ENCODE data around the gene VPS51. TPM values are rescaled to one million over a fixed set of nuclear protein-coding genes. Genes with fewer than 3 reads are reported as not detected.

VPS51 gene
- total RNA-seq, 1 donor from 2014 or later: 104 TPM

- no peak for TF ChIP-seq CTCF (conservative IDR thresholded peaks at IDR 0.05)
- no peaks in the 10 kb centered on the region for H3K9me3 Mint-ChIP-seq
- DNase-seq (ENCODE audit: extremely low spot score, unreplicated experiment): no peak
- H3K4me3 Mint-ChIP-seq: peak overlapping the region; percentile 25
- no peak overlapping the region for H3K27ac Mint-ChIP-seq
- no peaks in the 10 kb centered on the region for H3K27me3 Mint-ChIP-seq
- peaks cover 22% of the 10 kb centered on the region for H3K4me1 Mint-ChIP-seq (ENCODE audit: unreplicated experiment)
- H3K36me3 Mint-ChIP-seq: no peaks in the 10 kb centered on the region
Measured at GRCh38 chr11:65131895-65132237, 35.9 kb downstream of the VPS51 start.

GRCh38 chr11:65132238-65132987 lies 36.4 kb downstream of the VPS51 start:
- no peaks in the 10 kb centered on the region for H3K36me3 Mint-ChIP-seq
- DNase-seq (ENCODE audit: extremely low spot score, unreplicated experiment): no peak
- H3K9me3 Mint-ChIP-seq: no peaks in the 10 kb centered on the region
- H3K27ac Mint-ChIP-seq: peak overlapping the region; percentile 100
- no peaks in the 10 kb centered on the region for H3K27me3 Mint-ChIP-seq
- H3K4me3 Mint-ChIP-seq: peak overlapping the region; percentile 97
- TF ChIP-seq CTCF (conservative IDR thresholded peaks at IDR 0.05): no peak
- H3K4me1 Mint-ChIP-seq (ENCODE audit: unreplicated experiment): peaks cover 22% of the 10 kb centered on the region

GRCh38 chr11:65132988-65133700 lies 37.1 kb downstream of the VPS51 start:
- TF ChIP-seq CTCF (conservative IDR thresholded peaks at IDR 0.05): no peak
- Mint-ChIP-seq H3K27me3 (no peaks in the 10 kb centered on the region), H3K27ac (peak overlapping the region; percentile 100), H3K4me1 (ENCODE audit: unreplicated experiment) (peaks cover 22% of the 10 kb centered on the region), H3K4me3 (peak overlapping the region; percentile 97), H3K36me3 (no peaks in the 10 kb centered on the region), H3K9me3 (no peaks in the 10 kb centered on the region)
- no peak for DNase-seq (ENCODE audit: extremely low spot score, unreplicated experiment)

- H3K36me3 Mint-ChIP-seq: no peaks in the 10 kb centered on the region
- DNase-seq (ENCODE audit: extremely low spot score, unreplicated experiment): no peak
- peaks cover 22% of the 10 kb centered on the region for H3K4me1 Mint-ChIP-seq (ENCODE audit: unreplicated experiment)
- peak overlapping the region; percentile 100 for H3K27ac Mint-ChIP-seq
- TF ChIP-seq CTCF (conservative IDR thresholded peaks at IDR 0.05): no peak
- H3K27me3 Mint-ChIP-seq: no peaks in the 10 kb centered on the region
- H3K4me3 Mint-ChIP-seq: peak overlapping the region; percentile 97
- H3K9me3 Mint-ChIP-seq: no peaks in the 10 kb centered on the region
Measured at GRCh38 chr11:65133724-65134123, 37.7 kb downstream of the VPS51 start.

GRCh38 chr11:65134240-65134951 lies 38.4 kb downstream of the VPS51 start, which contains the start of gene SYVN1:
SYVN1 (minus strand) TSS chr11:65134519; CDS start chr11:65133601, 918 bp downstream.
- DNase-seq (ENCODE audit: extremely low spot score, unreplicated experiment): peak; percentile 90
- H3K27ac Mint-ChIP-seq: peak within 1 kb of the TSS; percentile 100
- TF ChIP-seq CTCF (conservative IDR thresholded peaks at IDR 0.05): no peak
- H3K36me3 Mint-ChIP-seq: no peaks in the 10 kb centered on the region
- H3K4me1 Mint-ChIP-seq (ENCODE audit: unreplicated experiment): peaks cover 22% of the 10 kb centered on the region
- no peaks in the 10 kb centered on the region for H3K9me3 Mint-ChIP-seq
- no peaks in the 10 kb centered on the region for H3K27me3 Mint-ChIP-seq
- H3K4me3 Mint-ChIP-seq: peak within 1 kb of the TSS; percentile 97
